GM19328 (cell line): ENCODE results near the gene AGRN.
"Not testable (repeated sequence)": the region's sequence is repeated elsewhere in the genome, so short reads cannot be mapped to it uniquely, and the experiment has no call there.

Source experiments
- ATAC-seq: cut with Tn5 transposase; IDR thresholded peaks from one replicate; pipeline ENCODE4 v1.9.1; 2021; ENCODE audit warnings: mild to moderate bottlenecking, moderate library complexity; ENCODE audit not compliant: unreplicated experiment

Gene AGRN

DNA sequence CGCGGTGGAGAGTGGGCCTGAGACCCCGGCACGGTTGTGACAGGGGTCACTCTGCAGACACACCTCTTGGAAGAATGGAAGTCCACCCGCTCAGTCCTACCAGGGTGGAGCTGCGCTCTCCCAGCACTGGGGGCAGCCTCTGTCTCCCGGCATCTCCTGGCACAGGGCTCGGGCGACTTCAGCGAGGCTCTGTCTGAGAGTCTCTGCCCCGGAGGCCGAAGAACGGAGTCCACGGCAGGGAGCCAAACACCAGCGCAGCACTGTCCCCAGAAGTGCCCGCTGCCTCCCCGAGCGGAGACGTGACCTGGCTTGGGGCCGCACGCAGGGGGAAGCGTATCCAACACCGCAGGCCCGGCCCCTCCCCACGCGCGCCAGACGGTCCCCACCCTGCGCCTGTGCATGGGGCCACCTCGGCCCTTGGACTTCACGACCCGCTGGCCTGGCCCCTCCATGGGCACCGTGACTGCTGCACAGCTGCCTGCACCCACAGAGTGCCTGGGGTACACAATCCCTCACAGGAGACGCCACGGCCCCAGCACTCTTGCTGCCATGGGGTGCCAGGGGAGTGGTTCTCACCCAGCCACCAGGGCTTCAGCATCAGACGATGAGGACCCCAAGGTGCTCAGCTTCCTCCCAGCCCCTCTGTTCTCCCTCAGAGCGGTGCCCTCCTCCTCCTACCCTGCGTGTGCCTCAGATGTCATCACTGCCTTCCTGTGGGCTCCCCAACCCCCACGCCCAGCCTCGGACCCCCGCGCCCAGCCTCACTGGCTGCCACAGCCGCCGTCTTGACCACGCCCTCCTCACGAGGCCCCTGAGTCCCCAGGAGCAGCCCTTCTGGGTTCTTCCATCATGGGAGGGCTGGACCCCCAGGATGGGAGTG lies 69.1 kb downstream of the AGRN start:
- no peak for ATAC-seq

DNA sequence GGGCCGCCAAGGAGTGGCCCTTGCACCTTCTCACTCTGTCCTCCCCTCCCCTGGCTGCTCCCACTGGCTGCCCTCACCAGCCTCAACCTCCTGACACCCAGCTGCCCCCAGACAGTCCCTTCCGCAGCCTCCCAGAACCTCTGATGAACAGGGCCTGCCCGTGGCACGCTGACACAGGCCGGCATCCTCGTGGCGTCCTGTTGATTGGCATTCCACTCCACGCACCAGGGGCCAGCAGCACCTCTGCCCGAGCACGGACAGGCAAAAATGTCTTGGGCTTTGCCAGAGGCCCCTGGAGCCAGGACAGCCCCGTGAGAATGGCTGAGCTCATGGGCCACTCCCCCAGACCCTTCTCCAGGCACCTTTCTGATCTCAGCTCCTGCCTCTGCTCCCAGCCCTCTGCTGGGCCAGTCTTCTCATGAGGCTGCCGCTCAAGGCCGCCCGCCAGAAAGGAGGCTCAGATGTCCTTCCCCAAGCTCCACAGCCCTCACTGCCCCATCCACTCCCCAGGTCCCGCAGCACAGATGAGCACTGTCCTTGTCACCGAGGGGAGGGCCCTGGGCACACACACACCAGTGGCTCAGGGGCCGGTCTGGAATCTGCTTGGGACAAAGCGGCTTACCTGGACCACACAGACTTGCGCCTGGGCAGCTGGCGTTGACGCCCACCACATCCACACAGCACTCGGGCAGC lies 70.0 kb downstream of the AGRN start:
- no peak for ATAC-seq

DNA sequence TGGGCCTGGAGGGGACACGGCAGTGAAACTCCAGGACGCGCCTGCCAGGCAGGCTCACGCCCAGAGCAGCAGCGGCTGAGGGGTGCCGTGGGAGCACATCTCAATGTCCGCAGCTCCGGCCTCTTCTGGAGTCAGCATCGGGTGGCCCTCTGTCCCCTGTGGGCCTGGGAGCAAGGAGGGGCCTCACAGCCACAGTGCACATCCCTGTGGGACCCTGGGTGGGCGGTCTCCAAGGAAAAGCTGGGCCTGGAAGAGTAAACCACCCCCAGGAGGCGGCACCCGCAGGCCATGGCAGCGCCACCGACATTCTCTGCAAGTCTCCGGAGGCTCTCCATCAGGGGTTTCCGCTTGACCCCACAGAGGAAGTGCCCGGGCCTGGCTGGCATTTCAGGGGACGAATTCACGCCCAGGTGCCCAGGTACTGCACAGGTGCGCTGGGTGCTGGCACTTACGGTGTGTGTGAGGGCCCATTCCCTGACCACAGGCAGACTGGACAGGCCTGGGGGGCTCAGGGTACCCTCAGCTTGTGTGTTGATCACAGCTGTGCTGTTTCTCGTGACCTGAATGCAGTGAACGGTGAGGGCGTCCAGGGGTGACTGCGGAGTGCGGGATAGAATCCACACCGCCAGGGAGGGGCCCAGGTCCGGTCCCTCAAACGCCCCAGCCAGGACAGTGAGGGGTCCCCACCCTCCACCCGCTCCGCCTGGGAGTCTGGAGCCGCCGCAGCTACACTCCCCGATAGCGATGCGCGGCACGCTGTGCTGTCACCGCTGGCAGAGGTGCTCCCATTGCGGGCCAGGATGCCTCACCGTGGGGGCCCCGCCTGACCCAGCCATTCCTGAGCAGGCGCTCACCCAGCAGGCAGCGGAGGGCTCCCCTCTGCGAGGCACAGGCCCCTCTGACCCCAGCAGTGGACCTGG lies 70.8 kb downstream of the AGRN start:
- no peak for ATAC-seq

DNA sequence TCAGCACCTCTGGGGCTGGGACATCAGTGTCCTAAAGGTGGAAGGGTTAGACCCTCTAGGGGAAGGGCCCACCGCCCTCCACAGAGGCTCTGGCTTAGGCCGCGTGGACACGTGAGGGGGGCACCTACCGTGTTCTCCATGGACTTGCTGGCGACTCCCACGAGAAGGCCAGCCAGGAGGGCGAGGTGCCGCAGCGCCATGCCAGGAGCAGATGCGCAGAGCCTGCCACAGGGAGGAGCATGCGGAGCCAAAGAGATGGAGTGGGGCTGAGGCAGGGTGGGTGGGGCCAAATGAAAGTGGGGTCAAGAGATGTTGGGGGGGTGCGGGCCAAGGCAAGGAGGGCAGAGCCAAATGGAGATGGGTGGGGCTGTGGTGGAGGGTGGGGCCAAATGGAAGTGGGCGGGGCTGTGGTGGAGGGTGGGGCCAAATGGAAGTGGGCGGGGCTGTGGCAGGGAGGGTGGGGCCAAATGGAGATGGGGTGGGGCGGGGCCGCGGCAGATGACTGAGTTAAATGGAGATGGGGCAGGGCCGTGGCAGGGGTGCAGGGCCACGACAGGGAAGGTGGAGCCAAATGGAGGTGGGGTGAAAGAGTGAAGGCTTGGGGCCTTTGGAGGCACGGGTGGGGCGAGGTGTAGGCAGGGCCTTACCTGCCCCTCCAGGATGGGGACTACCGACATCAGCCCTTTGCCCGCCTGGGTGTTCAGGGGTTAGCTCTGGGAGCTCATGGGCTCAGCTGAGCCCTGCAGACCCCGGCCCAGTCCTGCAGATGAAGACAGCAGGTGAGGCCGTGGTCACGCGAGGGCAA lies 71.6 kb downstream of the AGRN start:
- no peak for ATAC-seq

DNA sequence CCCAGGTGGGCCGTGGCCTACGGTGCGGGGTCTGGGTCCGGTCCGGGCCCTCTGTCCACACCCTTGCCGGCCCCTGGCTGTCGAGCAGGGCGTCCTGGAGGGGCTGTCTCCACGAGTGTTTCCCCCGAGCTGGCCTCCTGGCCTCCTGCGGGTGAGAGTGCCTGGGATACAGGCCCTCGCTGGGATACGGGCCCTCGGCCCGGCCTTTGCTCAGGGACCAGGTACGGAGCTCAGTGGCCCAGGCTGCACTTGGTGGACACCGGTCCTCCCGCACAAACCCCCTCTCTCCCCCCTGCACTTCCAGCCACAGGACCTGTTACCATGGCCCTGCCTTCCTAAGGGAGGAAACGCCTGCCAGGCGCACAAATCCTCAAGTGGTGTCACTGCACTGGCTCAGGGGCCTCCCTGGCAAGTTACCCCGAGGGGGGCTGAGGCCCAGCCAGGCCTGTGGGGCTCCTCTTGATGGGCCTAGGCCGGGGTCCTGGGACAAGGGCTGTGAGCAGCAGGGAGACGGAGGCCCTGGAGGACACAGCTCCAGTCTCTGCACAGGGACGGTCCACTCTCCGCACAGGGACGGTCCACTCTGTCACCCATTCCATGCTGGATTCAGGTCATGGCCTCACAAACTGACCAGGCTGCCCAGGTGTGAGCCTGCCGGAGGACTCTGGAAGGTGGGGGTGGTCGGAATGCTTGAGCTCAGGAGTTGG lies 72.4 kb downstream of the AGRN start:
- no peak for ATAC-seq

DNA sequence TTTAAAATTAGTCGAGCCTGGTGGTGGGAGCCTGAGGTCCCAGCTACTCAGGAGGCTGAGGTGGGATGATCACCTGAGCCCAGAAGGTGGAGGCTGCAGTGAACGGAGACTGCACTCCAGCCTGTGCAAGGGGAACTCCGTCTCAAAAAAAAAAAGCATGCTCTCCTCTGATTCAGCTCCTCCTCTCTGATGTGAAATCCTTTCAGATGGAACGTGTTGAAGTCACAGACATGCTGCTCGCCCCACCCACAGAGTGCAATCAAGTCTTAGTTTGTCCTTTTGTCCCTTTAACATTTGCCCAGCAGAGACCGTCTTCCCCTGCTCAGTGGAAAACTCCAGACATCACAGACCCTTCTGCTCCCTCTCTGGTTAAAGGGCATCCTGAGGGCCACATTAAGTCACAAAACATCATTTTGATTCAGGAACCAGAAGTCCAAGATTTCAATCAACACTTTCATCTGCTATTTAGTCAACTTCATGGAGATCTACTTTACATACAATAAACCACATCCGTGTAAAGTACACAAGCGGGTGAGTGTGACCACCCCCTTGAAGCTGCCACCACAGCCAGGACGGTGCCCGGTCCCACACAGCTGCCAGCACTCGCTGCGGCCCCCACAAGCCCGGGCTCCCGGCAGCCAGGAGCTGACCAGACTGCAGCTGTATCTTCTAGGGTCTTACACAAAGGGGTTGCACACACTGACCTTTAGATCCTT lies 73.1 kb downstream of the AGRN start:
- ATAC-seq, result no peak

DNA sequence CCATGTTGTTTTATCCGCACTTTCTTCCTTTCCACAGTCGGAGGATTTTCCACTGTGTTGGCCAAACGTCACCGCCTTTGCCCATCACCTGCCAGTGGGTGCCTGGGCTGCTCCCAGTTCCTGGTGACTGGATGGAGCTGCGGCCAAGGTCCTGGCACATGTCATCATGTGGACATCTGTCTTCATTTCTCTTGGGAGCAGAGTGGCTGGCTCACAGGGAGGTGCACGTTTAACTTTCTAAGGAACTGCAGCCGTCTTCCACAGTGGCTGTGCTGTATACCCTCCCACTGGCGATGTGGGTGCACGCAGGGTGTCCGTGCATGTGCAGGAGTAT lies 73.7 kb downstream of the AGRN start:
- no peak for ATAC-seq

DNA sequence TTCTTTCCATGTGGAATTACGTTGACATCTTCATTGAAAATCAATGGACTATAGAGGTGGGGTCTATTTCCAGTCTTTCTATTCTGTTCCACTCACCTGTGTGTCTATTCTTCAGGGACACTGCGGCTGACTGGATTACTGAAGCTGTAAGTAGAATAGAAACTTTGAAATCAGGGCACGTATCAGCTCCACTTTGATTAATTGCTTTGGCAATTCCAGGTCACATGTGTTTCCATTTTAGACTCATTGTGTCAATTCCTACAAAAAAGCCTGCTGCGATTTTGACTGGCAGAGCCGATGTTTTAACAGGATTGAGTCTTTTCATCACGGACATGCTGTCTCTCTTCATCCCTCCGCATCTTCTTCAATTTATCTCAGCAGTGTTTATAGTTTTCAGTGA lies 75.1 kb downstream of the AGRN start:
- ATAC-seq, result no peak

DNA sequence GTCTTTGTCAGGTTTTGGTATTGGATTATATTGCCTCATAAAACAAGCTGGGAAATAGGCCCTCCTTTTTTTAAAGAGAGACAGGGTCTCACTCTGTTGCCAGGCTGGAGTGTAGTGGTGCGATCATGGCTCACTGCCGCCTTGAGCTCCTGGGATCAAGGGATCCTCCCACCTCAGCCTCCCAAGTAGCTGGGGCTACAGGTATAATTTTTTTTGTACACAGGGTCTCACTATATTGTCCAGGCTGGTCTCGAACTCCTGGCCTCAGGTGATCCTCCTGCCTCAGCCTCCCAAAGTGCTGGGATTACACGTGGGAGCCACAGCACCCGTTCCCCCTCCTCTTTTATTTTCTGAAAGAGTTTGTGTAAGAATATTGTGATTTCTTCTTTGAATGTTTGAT lies 76.2 kb downstream of the AGRN start:
- not testable (repeated sequence) for ATAC-seq

DNA sequence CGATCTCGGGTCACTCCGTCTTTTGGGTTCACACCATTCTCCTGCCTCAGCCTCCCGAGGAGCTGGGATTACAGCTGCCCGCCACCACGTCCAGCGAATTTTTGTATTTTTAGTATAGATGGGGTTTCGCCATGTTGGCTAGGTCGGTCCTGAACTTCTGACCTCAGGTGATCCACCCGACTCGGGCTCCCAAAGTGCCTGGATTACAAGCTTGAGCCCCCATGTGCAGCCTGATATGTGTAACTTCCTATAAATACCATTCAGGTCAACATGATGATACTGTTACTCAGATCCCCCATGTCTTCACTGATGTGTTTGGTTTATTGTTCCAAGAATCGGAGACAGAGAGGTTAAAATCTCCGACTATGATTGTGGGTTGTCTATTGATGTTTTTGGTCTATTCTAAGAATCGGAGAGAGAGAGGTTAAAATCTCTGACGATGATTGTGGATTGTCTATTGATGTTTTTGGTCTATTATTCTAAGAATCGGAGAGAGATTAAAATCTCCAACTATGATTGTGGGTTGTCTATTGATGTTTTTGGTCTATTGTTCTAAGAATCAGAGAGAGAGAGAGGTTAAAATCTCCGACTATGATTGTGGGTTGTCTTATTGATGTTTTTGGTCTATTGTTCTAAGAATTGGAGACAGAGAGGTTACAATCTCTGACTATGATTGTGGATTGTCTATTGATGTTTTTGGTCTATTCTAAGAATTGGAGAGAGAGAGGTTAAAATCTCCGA lies 78.9 kb downstream of the AGRN start:
- ATAC-seq, result no peak

DNA sequence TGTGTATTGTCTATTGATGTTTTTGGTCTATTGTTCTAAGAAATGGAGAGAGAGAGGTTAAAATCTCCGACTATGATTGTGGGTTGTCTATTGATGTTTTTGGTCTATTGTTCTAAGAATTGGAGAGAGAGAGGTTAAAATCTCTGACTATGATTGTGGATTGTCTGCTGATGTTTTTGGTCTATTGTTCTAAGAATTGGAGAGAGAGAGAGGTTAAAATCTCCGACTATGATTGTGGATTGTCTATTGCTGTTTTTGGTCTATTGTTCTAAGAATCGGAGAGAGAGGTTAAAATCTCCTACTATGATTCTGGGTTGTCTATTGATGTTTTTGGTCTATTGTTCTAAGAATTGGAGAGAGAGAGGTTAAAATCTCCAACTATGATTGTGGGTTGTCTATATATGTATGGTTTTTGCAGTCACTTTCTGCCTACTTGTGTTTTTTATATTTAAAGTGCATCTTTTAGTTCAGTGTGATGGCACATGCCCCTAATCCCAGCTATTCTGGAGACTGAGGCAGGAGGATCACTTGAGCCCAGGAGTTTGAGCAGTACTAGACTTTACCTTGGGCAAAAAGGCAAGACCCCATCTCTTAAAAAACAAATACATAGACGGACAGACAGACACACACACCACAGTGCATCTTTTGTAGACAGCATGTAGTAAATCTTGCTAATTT lies 79.7 kb downstream of the AGRN start:
- ATAC-seq, result no peak

DNA sequence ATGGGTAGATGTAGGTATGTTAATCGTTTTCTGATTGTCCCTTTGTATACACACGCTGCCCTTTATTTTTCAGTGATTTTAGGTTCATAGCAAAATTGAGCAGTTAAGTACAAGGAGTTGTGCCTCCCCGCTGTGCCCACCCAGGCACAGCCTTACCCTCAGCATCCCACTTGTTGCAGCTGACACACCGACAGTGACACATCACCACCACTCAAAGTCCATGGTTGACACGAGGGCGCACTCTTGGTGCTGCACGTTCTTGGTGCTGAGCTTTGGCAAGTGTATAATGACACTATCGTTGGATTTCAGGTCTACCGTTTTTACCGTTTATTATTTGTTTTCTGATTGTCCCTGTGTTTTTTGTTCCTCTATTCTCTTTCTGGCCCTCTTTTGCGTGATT lies 80.4 kb downstream of the AGRN start:
- no peak for ATAC-seq

DNA sequence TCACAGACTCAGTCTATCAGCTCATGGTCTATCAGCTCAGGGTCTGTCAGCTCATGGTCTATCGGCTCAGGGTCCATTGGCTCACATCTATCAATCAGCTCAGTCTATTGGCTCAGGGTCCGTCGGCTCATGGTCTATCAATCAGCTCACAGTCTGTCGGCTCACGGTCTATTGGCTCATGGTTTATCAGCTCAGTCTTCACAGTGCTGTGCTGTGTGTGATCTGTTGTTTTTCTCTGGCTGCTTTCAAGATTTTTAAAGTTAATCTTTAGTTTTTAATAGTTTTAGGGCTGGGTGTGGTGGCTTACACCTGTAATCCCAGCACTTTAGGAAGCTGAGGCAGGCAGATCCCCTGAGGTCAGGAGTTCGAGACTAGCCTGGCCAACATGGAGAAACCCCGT lies 81.6 kb downstream of the AGRN start:
- ATAC-seq, result no peak

DNA sequence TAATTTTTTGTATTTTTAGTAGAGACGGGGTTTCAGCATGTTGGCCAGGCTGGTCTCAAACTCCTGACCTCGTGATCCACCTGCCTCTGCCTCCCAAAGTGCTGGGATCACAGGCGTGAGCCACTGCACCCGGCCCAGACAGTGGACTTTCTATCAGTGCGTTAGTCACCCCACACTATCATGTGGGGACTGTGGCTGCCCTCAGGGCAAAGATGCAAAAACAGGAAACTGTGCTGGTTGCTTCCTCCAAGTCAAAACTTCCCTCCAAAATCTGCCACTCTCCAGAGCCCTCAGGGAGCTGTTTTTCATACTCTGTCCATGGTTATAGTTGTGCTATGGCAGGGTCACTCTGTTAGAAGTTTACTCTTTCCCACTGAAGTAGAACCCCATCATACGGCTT lies 84.2 kb downstream of the AGRN start:
- ATAC-seq, result not testable (repeated sequence)
